ENCODE measurements around the gene CYP2F1. TPM values are rescaled to one million over a fixed set of nuclear protein-coding genes. Genes with fewer than 3 reads are reported as not detected.

CYP2F1 gene
- total and polyA plus RNA-seq, 10 of the 15 experiments (the other 5 are each of a cell fraction or from before 2014, with no cell fraction given) = not detected

DNA sequence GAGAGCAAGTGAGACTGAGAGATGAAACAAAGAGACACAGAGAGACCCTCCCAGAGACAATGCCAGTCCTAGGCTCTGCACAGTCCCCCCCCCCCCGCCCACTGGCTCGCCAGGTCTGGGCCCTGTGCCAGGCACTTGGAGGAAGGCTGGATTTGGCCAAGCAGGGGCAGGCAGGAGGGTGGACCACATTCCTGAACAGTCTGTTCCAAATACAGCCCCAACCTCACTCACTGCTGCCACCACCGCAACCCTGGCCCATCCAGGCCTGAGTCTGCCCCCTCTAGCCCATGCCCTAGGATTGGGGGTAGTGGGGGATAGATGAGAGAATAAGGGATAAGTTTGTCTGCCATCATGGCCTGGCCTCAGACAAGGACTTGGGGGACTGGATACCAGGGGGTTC lies 19.0 kb downstream of the CYP2F1 start:
- H3K79me2 ChIP-seq (ENCODE audit: control insufficient read depth, insufficient read depth, low read length) = no peaks in the 10 kb centered on the region
- ATAC-seq (no peak), FAIRE-seq (no peak), DNase-seq (ENCODE audit: low read depth, low spot score) (no peak)
- TF ChIP-seq NFYA (IDR thresholded peaks at IDR 0.05; ENCODE audit: borderline replicate concordance, low read depth, low read length) = no peak
- no peak overlapping the region for H2AFZ ChIP-seq (ENCODE audit: control insufficient read depth, low read depth, low read length)
- SMC1A ChIA-PET (ENCODE audit: uncharacterized antibody, unreplicated experiment) = no interaction called here
- H3K9ac ChIP-seq (ENCODE audit: control insufficient read depth, insufficient read depth, low read length) = no peak overlapping the region
- 56% methylated on average over 1 of the region's 3 CpGs for WGBS (ENCODE audit: insufficient coverage, insufficient replicate concordance, low lambda C conversion rate, missing lambda C conversion rate)
- no peaks in the 10 kb centered on the region for H3K9me3 ChIP-seq (replicated peaks; ENCODE audit: control insufficient read depth, insufficient read depth, low read length)
- no peaks in the 10 kb centered on the region; a peak in 1 of 4 replicates for H3K27me3 ChIP-seq (replicated peaks in 1 of 2; ENCODE audit: control insufficient read depth in 2 of 2, insufficient read depth in 2 of 2, low read length in 1 of 2)
- no peak overlapping the region for H3K4me3 ChIP-seq
- CTCF ChIA-PET = no interaction called here
- RAD21 ChIA-PET (ENCODE audit: unreplicated experiment) = no interaction called here
- no peak overlapping the region for H3K4me2 ChIP-seq (ENCODE audit: control insufficient read depth, insufficient read depth)
- no peaks in the 10 kb centered on the region for H3K36me3 ChIP-seq (ENCODE audit: control insufficient read depth in 2 of 2, insufficient read depth in 2 of 2, low read length in 1 of 2)
- intact Hi-C loops (cut with micrococcal nuclease; ENCODE audit: unreplicated experiment) (no loop called here), in situ Hi-C loops (cut with MboI) (loop anchor here (5.0 kb wide), 1 partner anchor 321 kb away; no protein-coding TSS in a partner anchor)
- BruUV-seq (replicated peaks) = no TSS peak
- no peaks in the 10 kb centered on the region for H3K4me1 ChIP-seq (ENCODE audit: control insufficient read depth, insufficient read depth, low read length)
- POLR2A ChIA-PET = no interaction called here
- no peaks in the 10 kb centered on the region for H4K20me1 ChIP-seq (ENCODE audit: control insufficient read depth, insufficient read depth)
- no peak overlapping the region for H3K27ac ChIP-seq (ENCODE audit: control insufficient read depth, insufficient read depth)

DNA sequence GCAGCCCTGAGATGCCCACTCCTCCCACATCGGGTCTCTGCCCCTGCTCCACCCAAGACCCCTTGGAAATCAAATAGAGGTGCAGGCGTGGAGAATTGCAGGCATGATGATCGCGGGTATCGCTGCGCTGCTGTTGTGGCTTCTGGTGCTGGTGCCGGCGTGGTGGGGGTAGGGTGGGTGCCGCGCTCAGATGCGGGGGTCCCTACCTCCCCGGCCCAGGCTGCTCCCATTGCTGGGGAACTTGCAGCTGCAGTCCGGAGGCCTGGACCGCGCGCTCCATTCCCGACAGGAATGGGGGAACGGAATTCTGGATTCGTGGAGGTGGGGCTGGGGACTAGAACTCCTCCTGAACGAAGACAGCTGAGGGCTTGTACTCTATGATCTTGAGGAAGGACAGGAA lies 20.4 kb downstream of the CYP2F1 start:
- TF ChIP-seq ZNF274 (IDR thresholded peaks at IDR 0.05; ENCODE audit: insufficient read depth, insufficient read length) (no peak), ZNF217 (IDR thresholded peaks at IDR 0.05) (no peak), GABPA (IDR thresholded peaks at IDR 0.05; ENCODE audit: low read depth) (no peak), BMI1 (IDR thresholded peaks at IDR 0.05; ENCODE audit: borderline replicate concordance) (no peak), CBX5 (IDR thresholded peaks at IDR 0.05; ENCODE audit: low read depth) (no peak), MXI1 (IDR thresholded peaks at IDR 0.05; ENCODE audit: low read depth, low read length) (no peak), ZSCAN29 (IDR thresholded peaks at IDR 0.05) (no peak), PML (IDR thresholded peaks at IDR 0.05; ENCODE audit: low read length) (no peak), SUZ12 (IDR thresholded peaks at IDR 0.05; ENCODE audit: unreplicated experiment) (no peak), HDAC2 (IDR thresholded peaks at IDR 0.05) (no peak), SMC3 (IDR thresholded peaks at IDR 0.05; ENCODE audit: borderline replicate concordance, low read length) (no peak), HCFC1 (IDR thresholded peaks at IDR 0.05; ENCODE audit: low read length) (no peak), POLR2AphosphoS5 (IDR thresholded peaks at IDR 0.05; ENCODE audit: low read length) (no peak), CREM (IDR thresholded peaks at IDR 0.05; ENCODE audit: low read depth) (no peak), BCL11A (IDR thresholded peaks at IDR 0.05; ENCODE audit: low read depth, low read length) (no peak), STAT1 (conservative IDR thresholded peaks at IDR 0.05) (no peak)
- TF ChIP-seq, protein P1, sequence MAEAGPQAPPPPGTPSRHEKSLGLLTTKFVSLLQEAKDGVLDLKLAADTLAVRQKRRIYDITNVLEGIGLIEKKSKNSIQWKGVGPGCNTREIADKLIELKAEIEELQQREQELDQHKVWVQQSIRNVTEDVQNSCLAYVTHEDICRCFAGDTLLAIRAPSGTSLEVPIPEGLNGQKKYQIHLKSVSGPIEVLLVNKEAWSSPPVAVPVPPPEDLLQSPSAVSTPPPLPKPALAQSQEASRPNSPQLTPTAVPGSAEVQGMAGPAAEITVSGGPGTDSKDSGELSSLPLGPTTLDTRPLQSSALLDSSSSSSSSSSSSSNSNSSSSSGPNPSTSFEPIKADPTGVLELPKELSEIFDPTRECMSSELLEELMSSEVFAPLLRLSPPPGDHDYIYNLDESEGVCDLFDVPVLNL (IDR thresholded peaks at IDR 0.05; ENCODE audit: low read depth, low read length) = no peak
- TF ChIP-seq, protein P2, sequence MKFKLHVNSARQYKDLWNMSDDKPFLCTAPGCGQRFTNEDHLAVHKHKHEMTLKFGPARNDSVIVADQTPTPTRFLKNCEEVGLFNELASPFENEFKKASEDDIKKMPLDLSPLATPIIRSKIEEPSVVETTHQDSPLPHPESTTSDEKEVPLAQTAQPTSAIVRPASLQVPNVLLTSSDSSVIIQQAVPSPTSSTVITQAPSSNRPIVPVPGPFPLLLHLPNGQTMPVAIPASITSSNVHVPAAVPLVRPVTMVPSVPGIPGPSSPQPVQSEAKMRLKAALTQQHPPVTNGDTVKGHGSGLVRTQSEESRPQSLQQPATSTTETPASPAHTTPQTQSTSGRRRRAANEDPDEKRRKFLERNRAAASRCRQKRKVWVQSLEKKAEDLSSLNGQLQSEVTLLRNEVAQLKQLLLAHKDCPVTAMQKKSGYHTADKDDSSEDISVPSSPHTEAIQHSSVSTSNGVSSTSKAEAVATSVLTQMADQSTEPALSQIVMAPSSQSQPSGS (IDR thresholded peaks at IDR 0.05; ENCODE audit: low read length) = no peak
- Histone ChIP-seq H2AFZ (ENCODE audit: control insufficient read depth, low read depth, low read length) (no peak overlapping the region), H3K4me1 (ENCODE audit: control insufficient read depth, insufficient read depth, low read length) (no peaks in the 10 kb centered on the region), H3K9ac (ENCODE audit: control insufficient read depth, insufficient read depth, low read length) (no peak overlapping the region), H3K4me3 (no peak overlapping the region), H3K9me3 (replicated peaks; ENCODE audit: control insufficient read depth, insufficient read depth, low read length) (no peaks in the 10 kb centered on the region), H3K36me3 (ENCODE audit: control insufficient read depth in 2 of 2, insufficient read depth in 2 of 2, low read length in 1 of 2) (no peaks in the 10 kb centered on the region), H3K27me3 (replicated peaks in 1 of 2; ENCODE audit: control insufficient read depth in 2 of 2, insufficient read depth in 2 of 2, low read length in 1 of 2) (no peaks in the 10 kb centered on the region; a peak in 1 of 4 replicates), H3K27ac (ENCODE audit: control insufficient read depth, insufficient read depth) (no peak overlapping the region), H4K20me1 (ENCODE audit: control insufficient read depth, insufficient read depth) (no peaks in the 10 kb centered on the region), H3K79me2 (ENCODE audit: control insufficient read depth, insufficient read depth, low read length) (no peaks in the 10 kb centered on the region), H3K4me2 (ENCODE audit: control insufficient read depth, insufficient read depth) (no peak overlapping the region)
- ChIA-PET POLR2A (no interaction called here), RAD21 (ENCODE audit: unreplicated experiment) (no interaction called here), SMC1A (ENCODE audit: uncharacterized antibody, unreplicated experiment) (no interaction called here), CTCF (no interaction called here)
- intact Hi-C loops (cut with micrococcal nuclease; ENCODE audit: unreplicated experiment) = no loop called here
- whole genome bisulfite sequencing (ENCODE audit: insufficient coverage, insufficient replicate concordance, low lambda C conversion rate, missing lambda C conversion rate) = 63% methylated on average over 20 of the region's 20 CpGs
- no TSS peak for BruUV-seq (replicated peaks)
- DNase-seq (ENCODE audit: low read depth, low spot score) (no peak), FAIRE-seq (no peak), ATAC-seq (no peak)
- in situ Hi-C loops (cut with MboI) = loop anchor here (5.0 kb wide), 1 partner anchor 322 kb away; no protein-coding TSS in a partner anchor
